Measurements from ENCODE around the gene MACROD2. TPM values are rescaled to one million over a fixed set of nuclear protein-coding genes. Genes with fewer than 3 reads are reported as not detected.

The MACROD2 gene
- total RNA-seq, 1 experiment from 2014 or later: 1.6 TPM

GRCh38 chr20:15889514-15890256 lies 1894.4 kb downstream of the MACROD2 start:
- H3T11ph ChIP-seq (ENCODE audit: low read length): no peak overlapping the region

More at GRCh38 chr20:15889514-15890256, 1894.4 kb downstream of the MACROD2 start:
- DNase-seq: no peak
- H3K23ac ChIP-seq (ENCODE audit: insufficient read length, low read depth, low read length): no peak overlapping the region
- no peak overlapping the region for H2AK5ac ChIP-seq (ENCODE audit: insufficient read length, low read length)
- H3K9me3 ChIP-seq (ENCODE audit: control insufficient read depth, low read depth, low read length): peaks cover 6% of the 10 kb centered on the region
- no peaks in the 10 kb centered on the region for H3K79me1 ChIP-seq (ENCODE audit: insufficient read depth, low read depth, low read length, poor library complexity, severe bottlenecking)
- no peak overlapping the region for H3K4me3 Mint-ChIP-seq
- H3K27ac Mint-ChIP-seq: peak overlapping the region in 1 of 3 experiments; percentile 67; a peak in 2 of 7 replicates
- H3K9ac ChIP-seq (ENCODE audit: extremely low read depth, insufficient read length, low read length): no peak overlapping the region
- no peak overlapping the region for H3K14ac ChIP-seq (ENCODE audit: insufficient read depth, low read length)
- H3K4ac ChIP-seq (ENCODE audit: low read depth, low read length): no peak overlapping the region
- H4K91ac ChIP-seq (ENCODE audit: insufficient read length, low read depth, low read length): no peak overlapping the region
- H2BK5ac ChIP-seq (ENCODE audit: insufficient read length, low read length): no peak overlapping the region
- H3K27ac ChIP-seq (ENCODE audit: insufficient read length, low read depth, low read length): no peak overlapping the region
- H3K27me3 Mint-ChIP-seq (ENCODE audit: low read depth): no peaks in the 10 kb centered on the region
- H2BK12ac ChIP-seq (ENCODE audit: insufficient read length, low read depth, low read length): no peak overlapping the region
- no peaks in the 10 kb centered on the region for H4K20me1 ChIP-seq (ENCODE audit: control insufficient read depth, insufficient read depth, insufficient read length)
- H3K56ac ChIP-seq (ENCODE audit: insufficient read length, low read depth, low read length): no peak overlapping the region
- peaks cover 32 to 35% of the 10 kb centered on the region in 2 experiments for H3K4me1 Mint-ChIP-seq
- peaks cover 15 to 16% of the 10 kb centered on the region in 2 experiments for H3K9me3 Mint-ChIP-seq
- no peaks in the 10 kb centered on the region; the same call in 1 of the 2 replicates for H3K27me3 ChIP-seq (ENCODE audit: insufficient read depth, low read length)
- TF ChIP-seq, protein P1, sequence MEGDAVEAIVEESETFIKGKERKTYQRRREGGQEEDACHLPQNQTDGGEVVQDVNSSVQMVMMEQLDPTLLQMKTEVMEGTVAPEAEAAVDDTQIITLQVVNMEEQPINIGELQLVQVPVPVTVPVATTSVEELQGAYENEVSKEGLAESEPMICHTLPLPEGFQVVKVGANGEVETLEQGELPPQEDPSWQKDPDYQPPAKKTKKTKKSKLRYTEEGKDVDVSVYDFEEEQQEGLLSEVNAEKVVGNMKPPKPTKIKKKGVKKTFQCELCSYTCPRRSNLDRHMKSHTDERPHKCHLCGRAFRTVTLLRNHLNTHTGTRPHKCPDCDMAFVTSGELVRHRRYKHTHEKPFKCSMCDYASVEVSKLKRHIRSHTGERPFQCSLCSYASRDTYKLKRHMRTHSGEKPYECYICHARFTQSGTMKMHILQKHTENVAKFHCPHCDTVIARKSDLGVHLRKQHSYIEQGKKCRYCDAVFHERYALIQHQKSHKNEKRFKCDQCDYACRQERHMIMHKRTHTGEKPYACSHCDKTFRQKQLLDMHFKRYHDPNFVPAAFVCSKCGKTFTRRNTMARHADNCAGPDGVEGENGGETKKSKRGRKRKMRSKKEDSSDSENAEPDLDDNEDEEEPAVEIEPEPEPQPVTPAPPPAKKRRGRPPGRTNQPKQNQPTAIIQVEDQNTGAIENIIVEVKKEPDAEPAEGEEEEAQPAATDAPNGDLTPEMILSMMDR (conservative IDR thresholded peaks at IDR 0.05): no peak
- no peaks in the 10 kb centered on the region for H3K79me2 ChIP-seq (ENCODE audit: insufficient read depth, low read length)
- H3K36me3 Mint-ChIP-seq (ENCODE audit: insufficient read depth in 1 of 3, low read depth in 3 of 3): peaks cover 0 to 32% (median 13%) of the 10 kb centered on the region in 3 experiments; a peak in 4 of 7 replicates
- no peak overlapping the region for H4K5ac ChIP-seq (ENCODE audit: insufficient read length, low read depth, low read length)
- H2BK20ac ChIP-seq (ENCODE audit: low read depth, low read length, poor library complexity, severe bottlenecking): no peak overlapping the region
- peaks cover 7% of the 10 kb centered on the region; the same call in 1 of the 2 replicates for H3K4me1 ChIP-seq (ENCODE audit: insufficient read depth, low read length)
- H3K18ac ChIP-seq (ENCODE audit: insufficient read length, low read depth, low read length): no peak overlapping the region
- no peak overlapping the region for H2BK15ac ChIP-seq (ENCODE audit: low read depth, low read length)
- no peaks in the 10 kb centered on the region for H3K23me2 ChIP-seq (ENCODE audit: insufficient read length, low read depth, low read length, poor library complexity, severe bottlenecking)
- H3K4me2 ChIP-seq (ENCODE audit: insufficient read depth, insufficient read length, low read length): no peak overlapping the region
- no peak overlapping the region for H2BK120ac ChIP-seq (ENCODE audit: low read depth, low read length, poor library complexity, severe bottlenecking)
- H2AFZ ChIP-seq (ENCODE audit: low read length): no peak overlapping the region
- no peak overlapping the region for H4K8ac ChIP-seq (replicated peaks; ENCODE audit: insufficient read length, low read depth, low read length)

Measured in H9 (cell line).